Liver (tissue), 3 donors: Measurements from ENCODE around the gene MTHFD1L.

Source experiments
- CTCF ChIP-seq: fragments of 150-350 bp; IDR thresholded peaks from 2 replicates; pipeline ENCODE4 v1.5.1; 2017; ENCODE audit warnings: improper control_type of control experiment, low read depth, low read length; ENCODE audit not compliant: missing input control
- EGR1 ChIP-seq, 2 donors: IDR thresholded peaks; 2 replicates each; pipeline ENCODE4 v1.6.1; 2016 to 2018; ENCODE audit warnings: antibody characterized with exemption in 2 of 2, low read depth in 2 of 2
- HNF4A ChIP-seq, 2 donors: conservative IDR thresholded peaks; 2 replicates each; pipeline ENCODE4 v1.6.1; 2016; ENCODE audit warnings: antibody characterized with exemption in 2 of 2, mild to moderate bottlenecking in 2 of 2
- JUND ChIP-seq, 2 donors: IDR thresholded peaks; 2 replicates each; pipeline ENCODE4 v1.6.1; 2016; ENCODE audit warnings: antibody characterized with exemption in 2 of 2
- NR2F2 ChIP-seq: IDR thresholded peaks from 2 replicates; pipeline ENCODE4 v1.6.1; 2016; ENCODE audit warnings: antibody characterized with exemption
- SP1 ChIP-seq: IDR thresholded peaks from 2 replicates; pipeline ENCODE4 v1.6.1; 2018; ENCODE audit warnings: antibody characterized with exemption, mild to moderate bottlenecking
- TAF1 ChIP-seq: conservative IDR thresholded peaks from 2 replicates; pipeline ENCODE4 v1.6.1; 2016; ENCODE audit warnings: antibody characterized with exemption, mild to moderate bottlenecking
- YY1 ChIP-seq: IDR thresholded peaks from 2 replicates; pipeline ENCODE4 v1.6.1; 2016; ENCODE audit warnings: antibody characterized with exemption, mild to moderate bottlenecking
- TF ChIP-seq, protein P1 (sequence below): IDR thresholded peaks from 2 replicates; pipeline ENCODE4 v1.6.1; 2016; ENCODE audit warnings: antibody characterized with exemption, mild to moderate bottlenecking
- donor health status: healthy.
- donor health status: healthy.

DNA sequence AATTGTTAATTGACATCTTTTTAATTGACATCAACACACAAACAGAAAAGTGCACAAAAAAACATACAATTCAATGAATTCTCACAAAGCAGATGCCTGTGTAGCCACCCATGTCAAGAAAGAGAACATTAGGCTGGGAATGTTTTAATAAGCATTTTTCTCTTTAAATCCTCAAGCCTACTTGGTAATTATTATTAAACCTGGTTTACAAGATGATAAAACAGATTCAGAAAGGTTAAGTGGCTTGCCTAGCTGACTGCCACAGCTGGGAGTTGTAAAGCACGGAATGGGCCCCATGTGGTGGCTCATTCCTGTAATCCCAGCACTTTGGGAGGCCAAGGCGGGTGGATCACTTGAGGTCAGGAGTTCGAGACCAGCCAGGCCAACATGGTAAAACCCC lies 284.3 kb downstream of the MTHFD1L start:
- TF ChIP-seq CTCF (no peak), EGR1 (IDR thresholded peaks at IDR 0.05; ENCODE audit: low read depth in 2 of 2) (no peak), JUND (IDR thresholded peaks at IDR 0.05) (no peak), YY1 (no peak), NR2F2 (no peak), HNF4A (conservative IDR thresholded peaks at IDR 0.05) (no peak), SP1 (no peak), TAF1 (no peak)
- TF ChIP-seq, protein P1, sequence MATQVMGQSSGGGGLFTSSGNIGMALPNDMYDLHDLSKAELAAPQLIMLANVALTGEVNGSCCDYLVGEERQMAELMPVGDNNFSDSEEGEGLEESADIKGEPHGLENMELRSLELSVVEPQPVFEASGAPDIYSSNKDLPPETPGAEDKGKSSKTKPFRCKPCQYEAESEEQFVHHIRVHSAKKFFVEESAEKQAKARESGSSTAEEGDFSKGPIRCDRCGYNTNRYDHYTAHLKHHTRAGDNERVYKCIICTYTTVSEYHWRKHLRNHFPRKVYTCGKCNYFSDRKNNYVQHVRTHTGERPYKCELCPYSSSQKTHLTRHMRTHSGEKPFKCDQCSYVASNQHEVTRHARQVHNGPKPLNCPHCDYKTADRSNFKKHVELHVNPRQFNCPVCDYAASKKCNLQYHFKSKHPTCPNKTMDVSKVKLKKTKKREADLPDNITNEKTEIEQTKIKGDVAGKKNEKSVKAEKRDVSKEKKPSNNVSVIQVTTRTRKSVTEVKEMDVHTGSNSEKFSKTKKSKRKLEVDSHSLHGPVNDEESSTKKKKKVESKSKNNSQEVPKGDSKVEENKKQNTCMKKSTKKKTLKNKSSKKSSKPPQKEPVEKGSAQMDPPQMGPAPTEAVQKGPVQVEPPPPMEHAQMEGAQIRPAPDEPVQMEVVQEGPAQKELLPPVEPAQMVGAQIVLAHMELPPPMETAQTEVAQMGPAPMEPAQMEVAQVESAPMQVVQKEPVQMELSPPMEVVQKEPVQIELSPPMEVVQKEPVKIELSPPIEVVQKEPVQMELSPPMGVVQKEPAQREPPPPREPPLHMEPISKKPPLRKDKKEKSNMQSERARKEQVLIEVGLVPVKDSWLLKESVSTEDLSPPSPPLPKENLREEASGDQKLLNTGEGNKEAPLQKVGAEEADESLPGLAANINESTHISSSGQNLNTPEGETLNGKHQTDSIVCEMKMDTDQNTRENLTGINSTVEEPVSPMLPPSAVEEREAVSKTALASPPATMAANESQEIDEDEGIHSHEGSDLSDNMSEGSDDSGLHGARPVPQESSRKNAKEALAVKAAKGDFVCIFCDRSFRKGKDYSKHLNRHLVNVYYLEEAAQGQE: no peak
